GM12873 (cell line): ENCODE data around the gene XPC.

Experiments
- CTCF ChIP-seq: IDR thresholded peaks from 2 replicates; pipeline ENCODE4 v1.5.1; 2012; ENCODE audit warnings: low read depth, mild to moderate bottlenecking, moderate library complexity, low read length, control low read depth; ENCODE audit not compliant: insufficient read depth; ENCODE audit errors: missing control alignments

The XPC gene

GRCh38 chr3:14178247-14179113, at the start of gene XPC, which contains the start of gene LSM3:
Gene XPC, minus strand, starts transcription at chr3:14178601. Its CDS starts 33 bp downstream, at chr3:14178568.
Gene LSM3, plus strand, starts transcription at chr3:14178817. Its CDS starts 44 bp downstream, at chr3:14178861.
- no peak for TF ChIP-seq CTCF

GRCh38 chr3:14227856-14228255, 49.5 kb upstream of the XPC start:
- no peak for TF ChIP-seq CTCF

DNA sequence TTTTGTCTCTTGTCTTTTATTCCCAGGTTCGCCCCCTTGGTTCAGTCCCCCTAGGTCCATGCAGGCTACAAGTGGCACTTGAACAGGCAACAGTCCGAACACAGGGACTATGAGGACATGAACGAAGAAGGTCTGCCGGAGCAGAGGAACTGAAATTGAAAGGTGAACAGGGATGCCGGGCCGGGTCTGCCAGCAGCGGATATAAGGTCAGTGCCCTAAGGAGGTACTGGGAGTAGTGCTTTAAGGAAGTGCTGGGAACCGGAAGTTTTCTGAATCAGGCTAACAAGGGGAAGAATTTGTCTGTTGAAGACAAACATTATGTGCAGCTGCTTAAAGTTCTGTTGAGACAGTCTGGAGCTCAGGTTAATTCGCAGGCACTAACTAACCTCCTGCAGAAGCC, 47.0 kb upstream of the XPC start:
- no peak for TF ChIP-seq CTCF

GRCh38 chr3:14224895-14225294, 46.5 kb upstream of the XPC start:
- no peak for TF ChIP-seq CTCF

- TF ChIP-seq CTCF = no peak
Observed at GRCh38 chr3:14223595-14223994, 45.2 kb upstream of the XPC start.

DNA sequence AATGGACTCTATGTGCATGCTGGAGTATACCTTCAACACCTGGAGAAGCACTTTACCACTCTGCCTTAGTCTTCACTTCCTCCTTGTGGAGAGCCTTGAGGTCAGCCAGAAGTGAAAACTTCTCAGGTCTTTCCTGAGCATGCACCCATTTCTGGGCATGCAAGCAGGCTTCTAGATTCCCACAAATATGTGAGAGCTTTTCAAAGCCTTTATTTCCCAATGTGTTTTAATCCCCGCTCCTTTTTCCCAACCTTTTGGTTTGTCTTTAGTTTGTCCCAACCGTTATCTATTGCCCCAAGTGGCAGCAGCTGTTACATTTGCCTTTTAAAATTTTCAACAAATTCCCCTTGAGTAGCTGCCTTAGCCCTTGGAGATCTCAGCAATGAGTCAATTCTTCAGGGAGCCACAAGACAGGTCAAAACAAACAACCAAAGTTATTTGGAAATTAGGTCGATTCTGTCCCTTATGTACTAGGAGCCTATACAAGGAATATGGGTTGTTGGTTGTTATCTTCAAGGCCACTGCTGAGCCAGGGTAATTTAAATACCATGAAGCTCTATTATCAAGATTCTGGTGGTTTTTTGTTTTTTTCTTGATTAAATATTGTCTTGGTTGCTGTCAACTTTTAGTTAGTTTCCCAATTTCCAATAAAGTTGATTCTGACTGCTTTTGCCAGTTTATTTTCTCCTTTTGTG, 44.6 kb upstream of the XPC start:
- no peak for TF ChIP-seq CTCF

DNA sequence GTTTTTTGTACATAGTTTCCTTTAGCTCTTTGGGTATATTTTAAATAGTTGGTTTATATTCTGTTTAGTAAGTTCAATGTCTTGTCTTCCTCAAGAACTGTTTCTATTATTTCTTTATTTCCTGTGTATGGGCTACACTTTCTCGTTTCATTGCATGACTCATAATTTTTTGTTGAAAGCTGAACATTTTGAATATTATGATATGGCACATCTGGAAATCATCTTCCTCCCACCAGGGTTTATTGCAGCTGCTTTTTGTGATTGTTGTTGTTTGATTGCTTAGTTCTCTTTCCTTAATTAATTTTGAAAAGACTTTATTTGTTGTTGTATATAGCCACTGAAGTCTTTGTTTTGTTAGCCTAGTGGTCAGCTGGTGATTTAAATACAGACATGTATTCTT, 44.1 kb upstream of the XPC start:
- TF ChIP-seq CTCF = no peak
